BLaER1 treated with 17β-estradiol and CSF1 and Interleukin-3, amounts not matched to agents 10 nM and 100 nM (cell line): Measurements from ENCODE around the gene DMD.

Experiments
- H3K27ac ChIP-seq, 11 experiments: shearing (Covaris generic); formaldehyde crosslinking; 2 replicates each; pipeline ENCODE4 v1.8.1; 2022
- H3K27me3 ChIP-seq, 11 experiments: shearing (Covaris generic); formaldehyde crosslinking; 2 replicates each; pipeline ENCODE4 v1.8.1; 2022
- H3K36me3 ChIP-seq, 11 experiments: shearing (Covaris generic); formaldehyde crosslinking; 2 replicates each; pipeline ENCODE4 v1.8.1; 2022
- H3K4me1 ChIP-seq, 10 experiments: shearing (Covaris generic); formaldehyde crosslinking; 2 replicates each; pipeline ENCODE4 v1.8.1; 2022
- H3K4me2 ChIP-seq, 11 experiments: shearing (Covaris generic); formaldehyde crosslinking; 2 replicates each; pipeline ENCODE4 v1.8.1; 2022
- H3K4me3 ChIP-seq, 10 experiments: shearing (Covaris generic); formaldehyde crosslinking; 2 replicates each; pipeline ENCODE4 v1.8.1; 2022
- H3K9ac ChIP-seq, 11 experiments: shearing (Covaris generic); formaldehyde crosslinking; 2 replicates each; pipeline ENCODE4 v1.8.1; 2022
- H3K9me3 ChIP-seq, 11 experiments: shearing (Covaris generic); formaldehyde crosslinking; replicated peaks in 1 of 11; 2 replicates each; pipeline ENCODE4 v1.8.1; 2022
- H4K20me1 ChIP-seq, 11 experiments: shearing (Covaris generic); formaldehyde crosslinking; 2 replicates each; pipeline ENCODE4 v1.8.1; 2022
- Cebpa-rat ChIP-seq, 11 experiments: shearing (Covaris generic); IDR thresholded peaks; 2 replicates each; pipeline ENCODE4 v1.8.1; 2022

DMD gene

DNA sequence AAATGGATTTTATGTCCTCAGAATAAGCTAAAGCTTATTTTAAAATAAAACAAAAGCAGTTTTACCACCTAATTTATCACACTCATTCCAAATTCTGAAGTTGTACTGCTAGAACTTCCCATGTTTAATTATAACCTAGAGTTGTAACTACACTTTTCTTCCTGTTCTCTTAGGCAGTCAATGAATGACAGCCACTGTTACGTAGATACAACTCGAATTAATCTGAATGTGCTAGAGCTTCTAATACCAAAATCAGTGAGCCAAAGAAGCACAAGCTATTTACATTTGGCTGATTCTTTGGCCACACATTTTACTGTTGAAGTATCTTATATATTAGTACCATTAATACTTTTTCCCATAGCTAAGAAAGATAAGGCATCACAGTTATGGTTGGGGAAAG lies 2040.6 kb downstream of the DMD start:
- H3K4me2 ChIP-seq: no peak overlapping the region
- H3K27ac ChIP-seq: no peak overlapping the region
- H3K27me3 ChIP-seq: peaks cover 98 to 100% (median 100%) of the 10 kb centered on the region in 11 experiments

DNA sequence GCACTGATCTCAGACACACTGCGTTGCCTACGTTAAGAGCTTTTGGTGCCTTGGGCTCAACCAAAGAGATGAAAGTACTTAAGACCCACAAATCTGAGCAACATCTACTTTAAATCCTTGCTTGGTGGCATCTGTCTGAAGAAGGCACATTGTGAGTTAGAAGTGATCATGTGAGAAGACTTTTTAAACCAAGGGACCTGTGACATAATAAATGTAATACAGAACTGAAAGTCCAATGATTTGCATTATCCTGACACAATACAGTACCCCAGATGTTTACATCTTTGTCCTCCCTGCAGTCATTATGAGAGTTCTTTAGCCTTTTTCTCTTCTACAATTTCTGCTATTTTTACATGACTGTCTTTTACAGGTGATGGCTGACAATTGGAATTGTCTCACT lies 2042.8 kb downstream of the DMD start:
- Histone ChIP-seq H3K36me3 (peaks cover 0 to 16% (median 3%) of the 10 kb centered on the region in 11 experiments; a peak in 4 of 22 replicates), H3K27ac (no peak overlapping the region), H3K9ac (no peak overlapping the region), H3K4me1 (no peaks in the 10 kb centered on the region), H3K4me2 (no peak overlapping the region), H3K9me3 (peaks cover 0 to 21% (median 4%) of the 10 kb centered on the region in 11 experiments; a peak in 11 of 22 replicates), H3K27me3 (peaks cover 98 to 100% (median 100%) of the 10 kb centered on the region in 11 experiments), H3K4me3 (no peak overlapping the region), H4K20me1 (no peaks in the 10 kb centered on the region)
- TF ChIP-seq Cebpa-rat (IDR thresholded peaks at IDR 0.05): no peak

More for the DNA sequence above, 2040.6 kb downstream of the DMD start:
- Histone ChIP-seq H3K4me1 (no peaks in the 10 kb centered on the region), H4K20me1 (no peaks in the 10 kb centered on the region; a peak in 1 of 22 replicates), H3K9ac (no peak overlapping the region), H3K4me3 (no peak overlapping the region), H3K36me3 (peaks cover 0 to 16% (median 3%) of the 10 kb centered on the region in 11 experiments; a peak in 4 of 22 replicates), H3K9me3 (peaks cover 0 to 14% (median 0%) of the 10 kb centered on the region in 11 experiments; a peak in 4 of 22 replicates)
- TF ChIP-seq Cebpa-rat (IDR thresholded peaks at IDR 0.05): no peak

DNA sequence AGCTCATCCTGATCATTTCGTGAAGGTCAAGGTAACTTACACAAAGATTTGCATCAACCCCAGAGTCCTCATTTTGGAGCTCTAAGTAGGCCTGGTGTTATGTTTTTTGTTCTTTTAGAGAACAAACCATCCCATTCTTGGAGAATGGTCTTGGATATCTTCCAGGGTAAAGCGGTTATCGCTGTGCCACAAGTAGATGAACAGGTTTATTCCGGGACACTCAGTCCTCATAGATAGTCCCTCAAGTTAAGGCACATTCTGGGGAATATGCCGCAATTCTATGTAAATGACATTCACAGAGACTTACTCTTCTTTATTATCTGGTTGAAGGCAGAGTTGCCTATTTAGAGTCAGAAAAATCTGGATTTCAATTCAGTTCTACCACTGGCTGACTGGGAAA lies 2044.5 kb downstream of the DMD start:
- peaks cover 0 to 16% (median 3%) of the 10 kb centered on the region in 11 experiments; a peak in 4 of 22 replicates for H3K36me3 ChIP-seq
- H3K4me3 ChIP-seq: no peak overlapping the region
- H3K9me3 ChIP-seq: peaks cover 0 to 30% (median 7%) of the 10 kb centered on the region in 11 experiments; a peak in 13 of 22 replicates
- peaks cover 98 to 100% (median 100%) of the 10 kb centered on the region in 11 experiments for H3K27me3 ChIP-seq
- no peak overlapping the region for H3K4me2 ChIP-seq
- TF ChIP-seq Cebpa-rat (IDR thresholded peaks at IDR 0.05): no peak
- no peak overlapping the region for H3K9ac ChIP-seq
- no peaks in the 10 kb centered on the region for H4K20me1 ChIP-seq
- no peak overlapping the region for H3K27ac ChIP-seq
- no peaks in the 10 kb centered on the region for H3K4me1 ChIP-seq

DNA sequence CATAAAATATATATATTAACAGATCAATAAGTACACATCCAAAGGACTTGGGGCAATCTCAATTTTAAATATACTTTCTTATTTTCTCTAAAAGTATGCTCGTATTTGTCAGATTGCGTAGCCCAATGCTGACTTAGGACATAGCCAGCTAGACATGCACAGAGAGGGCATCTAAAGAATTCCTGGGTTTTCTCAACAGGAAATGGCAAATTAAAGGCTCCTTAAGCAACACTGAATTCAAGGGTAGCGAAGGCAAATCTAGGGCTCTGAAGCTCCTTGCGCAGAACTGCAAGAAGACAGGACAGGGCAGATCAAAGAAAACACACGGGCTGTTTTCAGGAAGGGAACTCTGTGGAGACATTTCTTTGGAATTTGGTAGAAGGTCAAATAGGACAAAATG lies 2044.9 kb downstream of the DMD start:
- peaks cover 98 to 100% (median 100%) of the 10 kb centered on the region in 11 experiments for H3K27me3 ChIP-seq
- H4K20me1 ChIP-seq: no peaks in the 10 kb centered on the region
- no peak overlapping the region for H3K27ac ChIP-seq
- no peak overlapping the region for H3K9ac ChIP-seq
- H3K4me1 ChIP-seq: no peaks in the 10 kb centered on the region
- peaks cover 0 to 30% (median 7%) of the 10 kb centered on the region in 11 experiments; a peak in 13 of 22 replicates for H3K9me3 ChIP-seq
- no peak overlapping the region for H3K4me2 ChIP-seq
- H3K36me3 ChIP-seq: peaks cover 0 to 16% (median 3%) of the 10 kb centered on the region in 11 experiments; a peak in 4 of 22 replicates
- no peak for TF ChIP-seq Cebpa-rat (IDR thresholded peaks at IDR 0.05)
- no peak overlapping the region for H3K4me3 ChIP-seq

DNA sequence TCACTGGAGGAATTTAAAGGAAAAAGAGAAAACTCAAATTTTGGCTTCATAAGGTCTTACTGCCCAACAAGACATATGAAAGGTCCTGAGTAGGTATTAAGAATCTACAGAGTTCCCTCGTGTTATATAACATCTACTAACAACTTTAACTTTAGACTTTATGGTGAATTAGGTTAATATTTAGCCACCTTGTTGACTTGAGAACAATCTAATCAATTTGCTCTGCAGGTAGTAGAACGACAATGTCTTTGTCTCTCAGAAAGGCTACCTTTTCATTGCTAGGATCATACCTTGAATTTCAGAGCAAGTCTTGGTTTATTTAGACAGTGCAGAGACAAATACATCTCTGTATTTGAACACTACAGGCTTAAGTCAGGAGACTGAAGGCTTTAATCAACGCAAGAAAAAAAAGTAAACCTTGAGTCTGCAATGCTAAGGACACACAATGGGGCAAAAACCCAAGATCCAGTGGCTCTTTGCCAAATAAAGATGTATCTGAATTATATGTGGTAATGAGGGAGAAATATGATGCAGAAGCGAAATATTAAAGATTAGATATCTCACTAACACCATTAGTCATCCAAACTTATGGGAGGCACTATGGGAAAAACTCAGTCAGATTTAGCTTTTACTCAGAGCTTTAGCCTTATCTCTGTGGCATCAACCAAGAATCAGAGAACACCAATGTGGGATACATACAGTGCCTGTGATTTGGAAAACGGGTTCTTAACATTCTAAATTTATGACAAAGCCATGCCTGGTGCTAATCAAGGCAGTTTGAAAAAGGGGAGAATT lies 2045.9 kb downstream of the DMD start:
- Histone ChIP-seq H3K27ac (no peak overlapping the region), H3K4me2 (no peak overlapping the region), H3K27me3 (peaks cover 98 to 100% (median 100%) of the 10 kb centered on the region in 11 experiments), H3K4me1 (no peaks in the 10 kb centered on the region), H3K36me3 (peaks cover 0 to 16% (median 3%) of the 10 kb centered on the region in 11 experiments; a peak in 4 of 22 replicates), H4K20me1 (no peaks in the 10 kb centered on the region), H3K9ac (no peak overlapping the region), H3K9me3 (peaks cover 0 to 30% (median 7%) of the 10 kb centered on the region in 11 experiments; a peak in 13 of 22 replicates), H3K4me3 (no peak overlapping the region)
- no peak for TF ChIP-seq Cebpa-rat (IDR thresholded peaks at IDR 0.05)

DNA sequence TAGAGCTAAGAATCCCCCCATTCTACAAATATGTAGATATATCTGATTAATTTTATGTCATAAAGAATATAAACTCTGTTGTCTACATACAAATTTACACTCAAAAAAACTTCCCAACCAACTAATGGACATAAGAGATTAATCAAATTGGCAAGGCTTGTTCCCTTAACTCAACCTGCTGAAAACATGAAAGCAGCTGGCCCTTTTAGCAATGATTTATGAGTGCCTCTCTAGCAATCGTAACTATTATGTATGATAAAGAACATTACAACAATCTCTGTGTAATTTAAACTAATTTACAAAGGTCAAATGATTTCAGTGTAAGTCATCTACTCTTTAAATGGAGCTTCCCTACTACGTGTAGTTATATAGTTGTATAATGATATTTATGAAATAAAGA lies 2056.4 kb downstream of the DMD start:
- Histone ChIP-seq H3K36me3 (peaks cover 0 to 5% (median 0%) of the 10 kb centered on the region in 11 experiments; a peak in 1 of 22 replicates), H3K4me1 (no peaks in the 10 kb centered on the region), H3K4me2 (no peak overlapping the region), H4K20me1 (no peaks in the 10 kb centered on the region), H3K4me3 (no peak overlapping the region), H3K27me3 (peaks cover 95 to 100% (median 100%) of the 10 kb centered on the region in 11 experiments), H3K27ac (no peak overlapping the region), H3K9ac (no peak overlapping the region), H3K9me3 (0 out of 22 replicates have a peak, but pooled peaks cover 0 to 7% (median 0%) of the 10 kb centered on the region in 11 experiments)
- TF ChIP-seq Cebpa-rat (IDR thresholded peaks at IDR 0.05): no peak

DNA sequence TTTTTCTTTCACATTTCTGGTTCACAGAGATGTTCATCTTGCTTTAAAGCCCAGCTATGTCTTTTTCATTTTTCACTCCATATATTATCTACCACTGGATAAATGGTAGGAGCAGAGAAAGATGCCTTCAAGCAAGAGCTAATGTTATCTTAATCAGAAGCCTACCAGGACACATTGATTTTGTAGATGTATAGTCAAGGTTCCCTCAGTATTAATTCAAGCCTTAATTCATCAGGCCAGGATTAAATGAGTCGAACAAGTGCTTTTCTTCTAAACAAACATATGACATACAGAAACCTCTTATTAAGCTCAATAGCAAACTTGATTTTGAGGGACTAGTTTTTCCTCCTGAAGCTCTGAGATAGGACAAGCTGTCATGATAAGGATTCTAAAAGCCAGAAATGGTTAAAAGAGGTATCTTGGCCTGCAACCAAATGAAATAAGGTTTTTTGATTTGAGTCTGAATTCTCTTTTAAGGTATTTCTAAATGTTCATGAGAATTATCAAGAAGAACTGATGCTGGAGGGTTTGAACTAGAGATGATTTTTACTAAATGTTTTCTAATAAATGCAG lies 2057.8 kb downstream of the DMD start:
- no peak for TF ChIP-seq Cebpa-rat (IDR thresholded peaks at IDR 0.05)
- Histone ChIP-seq H3K27me3 (peaks cover 94 to 100% (median 99%) of the 10 kb centered on the region in 11 experiments), H3K9ac (no peak overlapping the region), H3K27ac (no peak overlapping the region), H3K4me1 (no peaks in the 10 kb centered on the region), H3K36me3 (peaks cover 0 to 5% (median 0%) of the 10 kb centered on the region in 11 experiments; a peak in 1 of 22 replicates), H3K4me2 (no peak overlapping the region), H4K20me1 (no peaks in the 10 kb centered on the region), H3K9me3 (0 out of 22 replicates have a peak, but pooled peaks cover 0 to 7% (median 0%) of the 10 kb centered on the region in 11 experiments), H3K4me3 (no peak overlapping the region)

DNA sequence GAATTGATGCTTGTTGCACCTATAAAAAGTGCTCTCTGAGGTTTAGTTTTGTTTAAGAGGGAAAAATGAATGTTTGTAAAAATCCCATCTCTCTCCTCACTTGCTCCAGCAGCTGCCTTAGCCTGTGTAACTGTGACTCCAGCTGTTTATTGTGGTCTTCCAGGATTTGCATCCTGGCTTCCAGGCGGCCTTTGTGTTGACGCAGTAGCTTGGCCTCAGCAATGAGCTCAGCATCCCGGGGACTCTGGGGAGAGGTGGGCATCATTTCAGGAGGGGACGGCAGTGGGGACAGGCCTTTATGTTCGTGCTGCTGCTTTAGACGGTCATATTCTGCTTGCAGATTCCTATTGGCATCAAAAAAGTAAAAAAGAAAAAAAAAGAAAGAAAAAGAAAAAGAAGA lies 2064.2 kb downstream of the DMD start:
- peaks cover 0 to 5% (median 0%) of the 10 kb centered on the region in 11 experiments; a peak in 2 of 22 replicates for H4K20me1 ChIP-seq
- no peaks in the 10 kb centered on the region for H3K4me1 ChIP-seq
- H3K4me2 ChIP-seq: no peak overlapping the region
- no peak overlapping the region for H3K4me3 ChIP-seq
- H3K9ac ChIP-seq: no peak overlapping the region
- H3K27me3 ChIP-seq: peaks cover 97 to 100% (median 99%) of the 10 kb centered on the region in 11 experiments
- TF ChIP-seq Cebpa-rat (IDR thresholded peaks at IDR 0.05): no peak
- peaks cover 0 to 45% (median 15%) of the 10 kb centered on the region in 11 experiments; a peak in 14 of 22 replicates for H3K36me3 ChIP-seq
- peaks cover 0 to 9% (median 0%) of the 10 kb centered on the region in 11 experiments; a peak in 1 of 22 replicates for H3K9me3 ChIP-seq
- no peak overlapping the region for H3K27ac ChIP-seq

DNA sequence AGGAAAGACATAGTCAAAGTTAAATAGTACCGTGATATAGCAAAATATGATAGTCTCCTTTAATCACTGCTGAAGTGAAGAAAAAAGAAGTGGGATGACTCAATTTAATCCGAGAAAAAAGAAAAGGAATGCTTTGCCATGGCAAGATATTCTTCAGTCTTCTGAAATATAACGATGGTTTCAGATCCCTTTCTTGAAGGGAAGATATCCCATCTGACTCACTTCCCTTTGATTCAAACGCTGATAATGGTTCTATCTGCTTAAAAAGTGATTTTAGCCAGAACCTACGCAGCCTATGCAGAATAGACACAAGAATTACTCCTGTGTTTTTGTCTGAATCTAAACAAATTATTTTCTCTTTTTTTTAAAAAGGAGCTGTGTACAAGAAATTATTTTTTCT lies 2071.4 kb downstream of the DMD start:
- peaks cover 17 to 24% (median 18%) of the 10 kb centered on the region in 11 experiments for H3K9me3 ChIP-seq
- peak overlapping the region in 1 of 11 experiments; percentile 24; a peak in 1 of 22 replicates for H3K27ac ChIP-seq
- peaks cover 89 to 100% (median 99%) of the 10 kb centered on the region in 11 experiments for H3K27me3 ChIP-seq
- no peak overlapping the region for H3K4me3 ChIP-seq
- H3K9ac ChIP-seq: no peak overlapping the region
- peaks cover 0 to 5% (median 0%) of the 10 kb centered on the region in 11 experiments; a peak in 2 of 22 replicates for H4K20me1 ChIP-seq
- H3K36me3 ChIP-seq: peaks cover 0 to 54% (median 5%) of the 10 kb centered on the region in 11 experiments; a peak in 11 of 22 replicates
- TF ChIP-seq Cebpa-rat (IDR thresholded peaks at IDR 0.05): no peak
- H3K4me1 ChIP-seq: peaks cover 9 to 58% (median 23%) of the 10 kb centered on the region in 10 experiments; a peak in 19 of 20 replicates
- H3K4me2 ChIP-seq: peak overlapping the region in 4 of 11 experiments; percentile 4 to 28 (median 26); a peak in 4 of 22 replicates
